HG03025 (cell line): ENCODE measurements around the gene EBI3.
"Not testable (repeated sequence)": the region's sequence is repeated elsewhere in the genome, so short reads cannot be mapped to it uniquely, and the experiment has no call there.

Experiments
- ATAC-seq: cut with Tn5 transposase; IDR thresholded peaks from one replicate; pipeline ENCODE4 v1.9.1; 2021; ENCODE audit warnings: mild to moderate bottlenecking, moderate library complexity; ENCODE audit not compliant: unreplicated experiment, low FRiP score

The EBI3 gene

DNA sequence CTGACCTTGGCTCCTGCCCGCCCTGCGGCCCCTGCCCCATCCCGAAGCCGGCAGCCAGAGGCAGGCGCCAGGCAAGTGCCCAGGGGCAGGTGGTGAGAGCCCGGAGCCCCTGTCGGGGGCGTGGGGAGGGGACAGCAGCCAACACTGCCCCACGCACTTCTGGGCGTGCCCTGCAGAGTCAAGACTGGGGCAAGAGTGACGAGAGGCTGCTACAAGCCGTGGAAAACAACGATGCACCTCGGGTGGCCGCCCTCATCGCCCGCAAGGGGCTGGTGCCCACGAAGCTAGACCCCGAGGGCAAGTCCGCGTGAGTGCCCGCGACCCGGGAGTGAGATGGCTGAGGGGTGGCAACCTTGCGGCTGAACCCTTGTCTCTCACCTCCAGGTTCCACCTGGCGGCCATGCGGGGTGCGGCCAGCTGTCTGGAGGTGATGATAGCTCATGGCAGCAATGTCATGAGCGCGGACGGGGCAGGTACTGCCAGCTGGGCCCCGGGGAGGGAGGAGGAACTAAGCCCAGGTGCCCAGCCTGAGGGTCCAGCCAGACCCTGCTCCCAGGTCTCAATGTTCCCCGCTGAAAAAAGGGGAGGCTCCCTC, 29.5 kb upstream of the EBI3 start:
- ATAC-seq = no peak

DNA sequence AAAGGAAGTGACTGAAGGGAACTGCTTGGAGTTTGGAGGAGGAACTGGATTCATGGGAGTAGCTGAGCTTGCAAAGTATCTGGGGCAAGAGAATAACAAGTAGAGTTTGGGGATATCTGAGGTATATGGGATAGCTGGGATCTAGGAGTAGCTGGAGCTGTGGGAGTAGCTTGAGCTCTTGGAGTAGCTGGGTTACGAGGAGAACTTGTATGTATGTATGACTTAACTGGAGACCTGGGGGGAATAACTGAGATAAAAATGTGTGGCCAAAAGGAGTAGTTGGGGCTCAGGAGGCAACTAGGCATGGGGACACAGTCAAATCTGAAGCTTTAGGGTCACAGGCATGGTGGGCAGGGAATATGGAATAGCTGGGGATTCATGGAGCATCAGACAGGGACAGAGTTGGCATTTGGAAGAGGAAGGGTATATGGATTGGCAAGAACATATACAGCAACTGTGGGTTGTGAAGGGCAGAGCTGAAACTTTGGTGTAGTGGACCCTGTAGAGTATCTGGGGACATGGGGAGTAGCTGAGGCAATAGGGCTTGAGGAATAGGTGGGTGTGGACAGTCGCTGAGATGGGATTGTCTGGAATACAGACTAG, 28.3 kb upstream of the EBI3 start:
- no peak for ATAC-seq

DNA sequence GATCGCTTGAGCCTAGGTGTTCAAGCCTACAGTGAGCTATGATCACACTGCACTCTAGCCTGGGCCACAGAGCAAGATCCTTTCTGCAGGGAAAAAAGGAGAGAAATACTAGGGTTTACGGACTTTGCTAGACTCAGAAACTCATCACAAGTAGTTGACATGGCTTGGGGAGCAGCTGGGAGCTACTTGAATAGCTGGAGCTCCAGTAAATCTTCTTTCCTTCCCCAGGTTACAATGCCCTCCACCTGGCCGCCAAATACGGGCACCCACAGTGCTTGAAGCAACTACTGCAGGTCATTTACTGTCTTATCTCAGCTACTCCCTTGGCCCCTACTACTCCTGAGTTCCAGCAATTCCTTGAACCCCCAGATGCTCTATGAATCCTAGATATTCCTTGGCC, 27.5 kb upstream of the EBI3 start:
- ATAC-seq = no peak

DNA sequence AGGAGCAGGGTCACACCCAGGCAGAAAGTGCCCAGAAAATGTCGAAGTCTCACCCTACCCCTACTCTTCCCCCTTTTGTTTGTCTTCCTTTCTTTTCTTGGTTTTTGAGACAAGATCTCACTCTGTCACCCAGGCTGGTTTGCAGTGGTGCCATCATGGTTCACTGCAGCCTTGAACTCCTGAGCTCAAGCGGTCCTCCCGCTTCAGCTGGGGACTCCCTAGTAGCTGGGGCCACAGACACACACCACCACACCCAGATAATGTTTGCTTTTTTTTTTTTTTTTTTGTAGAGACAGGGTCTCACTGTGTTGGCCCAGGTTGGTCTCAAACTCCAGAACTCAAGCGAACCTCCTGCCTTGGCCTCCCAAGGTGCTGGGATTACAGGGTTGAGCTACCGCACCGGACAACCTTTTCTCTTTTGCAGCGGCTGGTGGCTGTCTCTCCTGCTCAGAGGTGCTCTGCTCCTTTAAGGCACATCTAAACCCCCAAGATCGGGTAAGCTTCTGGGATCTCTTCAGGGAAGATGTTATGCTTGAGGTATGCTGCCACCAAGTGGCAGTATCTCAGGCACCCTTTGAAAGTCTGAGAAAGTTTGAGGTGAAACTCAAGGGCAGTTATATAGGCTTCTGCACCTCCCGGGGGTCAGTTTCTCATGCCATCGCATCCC, 22.4 kb upstream of the EBI3 start:
- no peak for ATAC-seq

DNA sequence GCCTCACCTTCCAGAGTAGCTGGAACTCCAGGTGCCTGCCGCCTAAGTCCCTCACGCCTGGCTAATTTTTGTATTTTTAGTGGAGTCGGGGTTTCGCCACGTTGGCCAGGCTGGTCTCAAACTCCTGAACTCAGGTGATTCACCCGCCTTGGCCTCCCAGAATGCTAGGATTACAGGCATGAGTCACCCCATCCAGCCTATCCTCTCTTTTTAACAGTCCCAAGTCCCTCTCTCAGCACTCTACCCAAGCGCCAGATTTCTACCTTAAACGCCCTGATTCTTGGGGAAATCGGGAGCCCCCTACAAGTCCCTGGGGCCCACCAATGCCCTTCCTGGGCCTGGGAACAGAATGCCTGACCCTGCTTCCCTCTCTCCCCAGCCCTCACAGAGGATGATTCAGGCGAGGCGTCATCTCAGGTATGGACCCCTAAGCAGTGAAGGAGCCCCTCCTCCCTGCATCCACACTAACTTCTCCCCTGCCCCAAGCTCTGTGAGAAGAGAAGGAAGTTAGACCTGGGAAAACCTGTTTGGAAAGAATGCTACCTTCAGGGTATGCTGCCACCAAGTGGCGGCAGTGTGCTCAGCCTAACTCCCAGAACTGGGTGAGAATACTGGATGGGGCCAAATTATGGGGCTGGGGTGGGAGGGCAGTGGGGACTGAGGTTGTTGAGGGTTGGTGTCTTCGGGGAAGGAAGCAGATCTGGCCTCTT, 20.8 kb upstream of the EBI3 start:
- ATAC-seq = no peak

DNA sequence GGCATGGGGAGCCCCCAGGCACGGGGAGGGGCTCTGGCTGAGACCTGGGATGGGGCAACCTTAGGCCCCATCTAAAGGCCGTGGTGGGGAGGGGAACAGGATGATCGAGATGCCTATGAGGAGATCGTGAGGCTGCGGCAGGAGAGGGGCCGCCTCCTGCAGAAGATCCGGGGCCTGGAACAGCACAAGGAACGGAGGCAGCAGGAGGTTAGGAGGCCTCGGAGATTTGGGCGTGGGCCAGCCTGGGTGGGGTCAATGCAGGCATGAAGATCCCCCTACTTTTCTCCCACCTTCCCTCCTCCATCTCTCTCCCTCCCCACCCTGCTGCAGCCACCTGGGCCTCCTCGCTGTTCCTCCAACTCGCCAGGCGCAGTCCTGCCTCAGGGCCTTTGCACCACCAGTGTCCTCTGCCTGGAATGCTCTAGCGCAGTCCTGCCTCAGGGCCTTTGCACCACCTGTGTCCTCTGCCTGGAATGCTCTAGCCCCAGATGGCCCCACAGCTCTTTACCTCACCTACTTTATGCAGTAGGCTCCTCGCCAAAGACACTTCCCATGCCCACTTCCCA, 19.1 kb upstream of the EBI3 start:
- no peak for ATAC-seq

DNA sequence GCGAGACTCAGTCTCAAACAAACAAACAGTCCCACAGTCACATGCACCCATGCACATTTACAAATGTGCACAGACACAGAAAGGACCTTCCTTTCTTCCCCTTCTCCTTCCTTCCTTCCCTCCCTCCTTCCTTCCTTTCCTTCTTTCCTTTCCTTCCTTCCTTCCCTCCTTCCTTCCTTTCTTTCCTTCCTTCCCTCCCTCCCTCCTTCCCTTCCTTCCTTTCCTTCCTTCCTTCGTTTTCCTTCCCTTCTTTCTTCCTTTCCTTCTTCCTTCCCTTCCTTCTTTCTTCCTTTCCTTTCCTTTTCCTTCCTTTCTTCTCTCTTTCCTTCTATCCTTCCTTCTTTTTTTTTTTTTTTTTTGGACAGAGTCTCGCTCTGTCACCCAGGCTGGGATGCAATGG, 16.2 kb upstream of the EBI3 start:
- ATAC-seq = no peak

DNA sequence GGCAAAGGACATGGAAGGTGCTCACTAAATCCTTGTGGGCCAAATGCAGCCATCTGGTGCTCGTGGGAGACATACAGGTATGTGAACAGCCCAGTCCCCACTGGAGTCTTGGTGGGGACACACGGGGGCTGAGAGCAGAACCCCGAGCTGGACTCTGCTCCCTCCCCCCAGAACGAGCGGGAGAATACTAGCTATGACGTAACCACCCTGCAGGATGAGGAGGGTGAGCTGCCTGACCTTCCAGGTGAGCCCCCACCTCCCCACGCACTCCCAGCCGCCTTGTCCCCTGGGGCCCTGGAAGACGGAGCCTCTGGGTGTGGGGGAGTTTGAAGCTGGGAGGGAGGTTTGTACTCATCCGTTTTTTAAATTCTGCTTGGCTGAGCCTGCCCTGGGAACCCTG, 13.5 kb upstream of the EBI3 start:
- no peak for ATAC-seq

DNA sequence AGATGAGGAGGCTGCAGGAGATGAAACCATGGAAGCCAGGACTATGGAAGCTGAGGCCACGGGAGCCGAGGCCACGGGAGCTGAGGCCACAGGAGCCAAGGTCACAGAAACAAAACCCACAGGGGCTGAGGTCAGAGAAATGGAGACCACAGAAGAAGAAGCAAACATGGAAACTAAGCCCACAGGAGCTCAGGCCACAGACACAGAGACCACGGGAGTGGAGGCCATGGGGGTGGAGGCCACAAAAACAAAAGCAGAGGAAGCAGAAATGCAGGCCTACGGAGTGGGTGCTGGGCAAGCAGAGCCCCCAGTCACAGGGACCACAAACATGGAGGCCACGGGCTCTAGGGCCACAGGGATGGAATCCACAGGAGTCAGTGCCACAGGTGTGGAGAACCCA, 12.5 kb upstream of the EBI3 start:
- no peak for ATAC-seq

DNA sequence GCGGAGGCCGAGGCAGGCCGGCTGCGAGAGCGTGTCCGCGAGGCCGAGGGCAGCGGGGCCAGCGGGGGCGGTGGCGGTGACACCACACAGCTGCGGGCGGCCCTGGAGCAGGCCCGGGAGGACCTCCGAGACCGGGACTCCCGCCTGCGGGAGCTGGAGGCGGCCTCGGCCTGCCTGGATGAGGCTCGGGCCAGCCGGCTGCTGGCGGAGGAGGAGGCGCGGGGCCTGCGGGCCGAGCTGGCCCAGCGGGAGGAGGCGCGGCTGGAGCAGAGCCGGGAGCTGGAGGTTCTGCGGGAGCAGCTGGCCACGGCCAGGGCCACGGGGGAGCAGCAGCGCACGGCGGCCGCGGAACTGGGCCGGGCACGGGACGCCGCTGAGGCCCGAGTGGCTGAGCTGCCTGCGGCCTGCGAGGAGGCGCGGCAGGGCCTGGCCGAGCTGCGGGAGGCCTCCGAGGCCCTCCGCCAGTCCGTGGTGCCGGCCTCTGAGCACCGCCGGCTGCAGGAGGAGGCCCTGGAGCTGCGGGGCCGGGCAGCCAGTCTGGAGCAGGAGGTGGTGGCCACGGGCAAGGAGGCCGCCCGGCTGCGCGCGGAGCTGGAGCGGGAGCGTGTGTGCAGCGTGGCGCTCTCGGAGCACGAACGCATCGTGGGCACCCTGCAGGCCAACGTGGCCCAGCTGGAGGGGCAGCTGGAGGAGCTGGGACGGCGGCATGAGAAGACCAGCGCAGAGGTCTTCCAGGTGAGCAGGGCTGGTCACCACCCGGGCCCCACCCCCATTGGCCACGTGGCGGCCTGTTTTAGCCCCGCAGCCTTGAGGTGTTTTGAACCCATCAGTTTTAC, 11.7 kb upstream of the EBI3 start:
- ATAC-seq = no peak

DNA sequence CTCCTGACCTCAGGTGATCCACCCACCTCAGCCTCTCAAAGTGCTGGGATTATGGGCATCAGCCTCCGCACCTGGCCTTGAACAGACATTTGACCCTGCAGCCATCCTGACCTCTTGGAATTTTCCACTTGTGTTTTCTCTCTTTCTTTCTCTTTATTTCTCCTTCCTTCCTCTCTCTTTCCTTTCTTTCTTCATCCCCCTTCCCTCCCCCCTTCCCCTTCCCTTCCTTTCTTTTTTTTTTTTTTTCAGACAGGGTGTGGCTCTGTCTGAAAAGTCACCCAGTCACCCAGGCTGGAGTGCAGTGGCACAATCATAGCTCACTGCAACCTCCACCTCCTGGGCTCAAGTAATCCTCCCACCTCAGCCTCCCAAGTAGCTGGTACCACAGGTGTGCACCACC, 10.8 kb upstream of the EBI3 start:
- not testable (repeated sequence) for ATAC-seq

DNA sequence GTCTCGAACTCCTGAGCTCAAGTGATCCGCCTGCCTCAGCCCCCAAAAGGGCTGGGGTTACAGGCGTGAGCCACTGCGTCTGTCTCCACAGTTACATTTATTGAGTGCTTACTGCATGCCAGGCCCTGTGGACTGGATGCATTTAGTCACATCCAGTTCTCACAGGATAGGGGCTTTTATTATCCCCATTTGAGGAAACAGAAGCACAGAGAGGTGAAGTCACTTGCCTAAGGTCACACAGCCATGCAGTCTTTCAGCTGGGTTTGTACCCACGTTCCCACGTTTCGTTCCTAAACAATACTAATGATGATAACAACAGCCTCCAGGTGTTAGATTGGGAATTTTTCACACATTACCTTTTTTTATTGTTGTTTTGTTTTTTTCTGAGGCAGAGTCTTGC, 9.1 kb upstream of the EBI3 start:
- no peak for ATAC-seq

DNA sequence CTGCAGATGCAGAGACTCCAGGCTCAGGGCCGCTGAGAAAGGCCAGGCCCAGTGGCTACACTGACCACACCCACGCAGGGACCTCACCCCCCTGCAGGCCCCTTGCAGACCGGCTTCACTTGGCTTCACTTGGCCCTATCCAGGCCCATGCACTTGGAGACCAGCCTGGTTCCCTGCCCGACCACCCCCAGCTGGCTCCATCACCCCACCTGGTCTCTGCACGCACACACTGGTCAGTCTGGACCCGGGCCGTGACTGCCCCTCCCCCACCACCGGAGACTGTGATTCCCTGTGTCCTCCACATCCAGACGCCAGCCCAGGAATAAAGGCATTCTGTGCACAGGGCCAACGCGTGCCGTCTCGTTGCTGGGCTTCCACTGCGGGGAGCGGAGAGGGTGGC, 4.9 kb upstream of the EBI3 start:
- ATAC-seq = no peak

DNA sequence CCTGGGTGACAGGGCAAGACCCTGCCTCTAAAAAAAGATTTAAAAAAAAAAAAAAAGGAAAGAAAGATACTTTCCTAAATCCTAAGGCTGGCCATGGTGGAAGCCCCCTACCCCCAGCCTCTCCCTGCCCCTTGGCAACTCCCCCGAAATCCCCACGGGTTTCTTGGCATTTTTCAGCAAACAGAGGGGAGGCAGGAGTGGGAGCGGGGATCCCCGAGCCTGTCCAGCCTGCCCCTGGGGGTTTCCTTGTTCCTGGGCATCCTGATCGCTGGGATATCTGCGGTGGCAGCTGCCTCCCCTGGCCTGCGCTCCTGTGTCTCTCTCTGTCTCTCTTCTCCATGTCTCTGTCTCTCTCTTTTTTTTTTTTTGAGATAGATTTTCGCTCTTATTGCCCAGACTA, 3.4 kb upstream of the EBI3 start:
- ATAC-seq = no peak

DNA sequence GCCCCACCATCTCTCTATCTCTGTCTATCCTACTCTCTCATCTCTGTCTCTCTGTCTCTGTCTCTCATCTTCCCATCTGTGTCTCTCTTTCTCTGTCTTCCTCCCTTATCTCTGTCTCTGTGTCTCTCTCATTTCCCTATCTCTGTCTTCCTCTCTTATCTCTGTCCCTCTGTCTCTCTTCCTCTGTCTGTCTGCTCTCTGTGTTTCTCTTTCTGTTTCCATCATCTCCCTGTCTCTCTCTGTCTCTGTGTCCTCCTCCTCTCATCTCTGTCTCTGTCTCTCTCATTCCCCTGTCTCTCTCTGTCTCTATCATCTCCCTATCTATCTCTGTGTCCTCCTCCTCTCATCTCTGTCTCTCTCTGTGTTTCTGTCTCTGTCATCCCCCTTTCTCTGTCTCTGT, 1.6 kb upstream of the EBI3 start:
- ATAC-seq = no peak

DNA sequence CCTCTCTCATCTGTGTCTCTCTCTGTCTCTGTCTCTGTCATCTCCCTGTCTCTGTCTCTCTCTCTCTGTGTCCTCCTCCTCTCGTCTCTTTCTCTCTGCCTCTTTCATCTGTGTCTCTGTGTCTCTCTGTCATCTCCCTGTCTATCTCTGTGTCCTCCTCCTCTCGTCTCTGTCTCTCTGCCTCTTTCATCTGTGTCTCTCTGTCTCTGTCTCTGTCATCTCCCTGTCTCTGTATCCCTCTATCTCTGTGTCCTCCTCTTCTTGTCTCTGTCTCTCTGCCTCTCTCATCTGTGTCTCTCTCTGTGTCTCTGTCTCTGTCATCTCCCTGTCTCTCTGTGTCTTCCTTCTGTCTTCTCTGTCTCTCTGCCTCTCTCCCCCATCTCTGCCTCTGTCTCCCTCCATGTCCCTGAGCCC, 551 bp upstream of the EBI3 start:
- ATAC-seq = no peak

DNA sequence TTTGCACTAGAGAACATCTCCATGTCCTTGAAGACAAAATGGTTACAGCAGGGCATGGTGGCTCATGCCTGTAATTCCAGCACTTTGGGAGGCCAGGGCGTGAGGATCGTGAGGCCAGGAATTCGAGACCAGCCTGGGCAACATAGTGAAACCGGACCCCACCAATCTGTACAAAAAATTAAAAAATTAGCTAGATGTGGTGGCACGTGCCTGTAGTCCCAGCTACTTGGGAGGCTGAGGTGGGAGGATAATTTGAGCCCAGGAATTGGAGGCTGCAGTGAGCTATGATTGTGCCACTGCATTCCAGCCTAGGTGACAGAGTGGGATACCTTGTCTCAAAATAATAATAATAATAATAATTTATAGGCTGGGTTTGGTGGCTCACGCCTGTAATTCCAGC, 914 bp downstream of the EBI3 start:
- not testable (repeated sequence) for ATAC-seq

DNA sequence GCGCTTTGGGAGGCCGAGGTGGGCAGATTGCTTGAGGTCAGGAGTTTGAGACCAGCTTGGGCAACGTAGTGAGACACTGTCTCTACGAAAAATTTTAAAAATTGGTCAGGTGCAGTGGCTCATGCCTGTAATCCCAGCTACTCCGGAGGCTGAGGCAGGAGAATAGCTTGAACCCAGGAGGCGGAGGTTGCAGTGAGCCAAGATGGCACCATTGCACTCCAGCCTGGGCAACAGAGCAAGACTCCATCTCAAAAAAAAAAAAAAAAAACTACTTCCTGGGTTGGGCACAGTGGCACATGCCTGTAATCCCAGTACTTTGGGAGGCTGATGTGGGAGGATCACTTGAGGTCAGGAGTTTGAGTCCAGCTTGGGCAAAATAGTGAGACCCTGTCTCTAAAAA, 2.2 kb downstream of the EBI3 start:
- ATAC-seq = not testable (repeated sequence)

DNA sequence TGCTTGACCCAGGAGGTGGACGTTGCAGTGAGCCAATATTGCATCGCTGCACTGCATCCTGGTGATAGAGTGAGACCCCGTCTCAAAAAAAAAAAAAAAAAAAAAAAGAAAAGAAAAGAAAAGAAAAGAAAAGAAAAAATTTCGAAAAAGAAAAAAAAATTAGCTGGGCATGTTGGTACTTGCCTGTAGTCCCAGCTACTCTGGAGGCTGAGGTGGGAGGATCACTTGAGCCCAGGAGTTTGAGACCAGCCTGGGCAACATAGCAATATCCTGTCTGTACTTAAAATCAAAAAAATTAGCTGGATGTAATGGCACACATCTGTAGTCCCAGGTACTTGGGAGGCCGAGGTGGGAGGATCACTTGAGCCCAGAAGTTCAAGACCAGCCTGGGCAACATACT, 2.8 kb downstream of the EBI3 start:
- not testable (repeated sequence) for ATAC-seq

DNA sequence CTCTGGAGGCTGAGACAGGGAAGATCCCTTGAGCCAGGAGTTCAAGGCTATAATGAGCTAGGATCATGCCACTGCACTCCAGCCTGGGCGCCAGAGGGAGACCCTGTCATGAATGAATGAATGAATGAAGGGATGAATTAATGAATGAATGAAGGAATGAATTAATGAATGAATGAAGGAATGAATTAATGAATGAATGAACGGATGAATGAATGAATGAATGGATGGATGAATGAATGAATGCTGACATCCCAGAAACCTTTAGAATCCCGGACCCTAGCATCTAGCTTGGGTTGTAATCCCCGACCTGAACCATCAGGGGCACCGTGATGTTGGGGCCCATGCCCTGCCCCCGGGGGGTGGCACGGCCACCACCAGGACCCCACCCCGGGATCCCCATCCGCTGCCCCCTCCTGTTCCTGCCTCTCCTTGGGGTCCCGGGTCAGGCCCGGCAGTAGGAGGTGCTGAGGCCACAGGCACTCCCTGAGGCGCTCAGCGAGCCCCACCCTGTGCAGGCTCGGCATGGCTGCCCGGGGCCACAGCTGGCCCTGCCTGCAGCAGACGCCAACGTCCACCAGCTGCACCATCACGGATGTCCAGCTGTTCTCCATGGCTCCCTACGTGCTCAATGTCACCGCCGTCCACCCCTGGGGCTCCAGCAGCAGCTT, 3.4 kb downstream of the EBI3 start:
- no peak for ATAC-seq
